SKM-1 treated with dmso at 0.1 percent for 144 hours (cell line): ENCODE results near the gene LRCH1.

ENCODE experiments used
- DNase-seq: peaks from one replicate; lab custom pipeline; 2025; ENCODE audit not compliant: unreplicated experiment; lab: John Stamatoyannopoulos, UW

The LRCH1 gene

DNA sequence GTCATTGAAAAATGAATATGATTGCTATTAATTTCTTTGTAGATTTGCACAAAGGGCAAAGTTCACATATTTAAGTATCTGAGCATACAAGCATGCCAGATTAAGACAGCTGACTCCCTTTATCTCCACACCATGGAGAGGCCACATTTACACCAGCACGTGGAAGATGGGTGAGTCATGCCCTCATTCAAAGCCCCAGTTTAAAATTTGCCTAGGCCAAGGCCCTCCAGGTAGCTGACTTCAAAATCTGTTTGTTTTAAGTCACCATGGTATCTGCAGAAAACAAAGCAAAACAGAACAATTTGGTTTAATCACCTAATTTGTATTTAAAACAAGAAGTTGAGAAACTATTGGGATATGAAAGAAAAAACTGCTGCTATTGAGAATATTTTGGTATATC is 134.8 kb downstream of the LRCH1 start:
- DNase-seq = no peak

DNA sequence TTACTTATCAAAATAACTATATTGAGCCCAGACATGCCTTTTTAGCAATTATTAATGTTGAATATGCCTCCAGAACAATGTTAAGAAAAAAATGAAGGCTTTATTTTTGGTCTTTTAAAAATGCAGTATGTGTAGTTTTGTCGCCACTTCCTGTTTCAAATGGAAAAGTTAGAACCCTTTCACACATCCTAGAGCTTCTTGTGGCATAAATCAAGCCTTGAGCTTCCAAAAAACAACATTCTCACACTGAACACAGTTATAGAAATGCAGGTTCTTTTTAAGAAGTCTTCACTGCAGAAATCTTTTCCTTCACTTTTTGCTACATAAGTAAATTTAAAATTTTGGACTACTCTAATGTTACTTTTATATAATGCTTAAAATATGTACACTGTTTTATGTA is 135.3 kb downstream of the LRCH1 start:
- DNase-seq = no peak

GRCh38 chr13:46698014-46698413 is 145.0 kb downstream of the LRCH1 start:
- DNase-seq = no peak

DNA sequence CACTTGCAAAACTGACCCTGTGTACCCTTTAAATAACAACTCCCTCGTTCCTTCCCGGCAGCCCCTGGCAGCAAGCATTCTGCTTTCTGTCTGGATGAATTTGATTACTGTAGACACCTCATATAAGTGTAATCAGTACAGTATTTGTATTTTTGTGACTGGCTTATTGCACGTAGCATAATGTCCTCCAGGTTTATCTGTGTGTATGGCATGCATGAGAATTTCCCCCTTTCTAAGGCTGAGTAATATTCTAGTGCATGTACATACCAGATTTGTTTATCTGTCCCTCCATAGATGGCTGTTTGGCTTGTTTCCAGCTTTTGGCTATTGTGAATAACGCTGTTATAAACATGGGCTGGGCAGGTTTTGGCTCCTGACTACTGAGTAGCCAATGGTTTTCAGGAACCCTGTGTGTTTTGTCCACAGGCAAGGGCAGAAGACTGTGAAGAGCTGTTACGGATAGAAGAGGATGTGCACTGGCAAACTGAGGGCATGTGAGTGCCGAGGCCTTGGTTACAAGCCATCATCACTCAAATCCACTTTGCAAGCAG is 146.0 kb downstream of the LRCH1 start:
- no peak for DNase-seq

- no peak for DNase-seq
Observed at GRCh38 chr13:46712524-46712923, 159.6 kb downstream of the LRCH1 start.

GRCh38 chr13:46715363-46715762 is 162.4 kb downstream of the LRCH1 start:
- no peak for DNase-seq

- DNase-seq = no peak
Observed at GRCh38 chr13:46716821-46717220, 163.9 kb downstream of the LRCH1 start.

- DNase-seq = no peak
Observed at GRCh38 chr13:46717275-46717674, 164.3 kb downstream of the LRCH1 start.

GRCh38 chr13:46717856-46718255 is 164.9 kb downstream of the LRCH1 start:
- peak; percentile 31 for DNase-seq

- no peak for DNase-seq
Observed at GRCh38 chr13:46720189-46720588, 167.2 kb downstream of the LRCH1 start.

- peak; percentile 8 for DNase-seq
Observed at GRCh38 chr13:46721054-46721453, 168.1 kb downstream of the LRCH1 start.

DNA sequence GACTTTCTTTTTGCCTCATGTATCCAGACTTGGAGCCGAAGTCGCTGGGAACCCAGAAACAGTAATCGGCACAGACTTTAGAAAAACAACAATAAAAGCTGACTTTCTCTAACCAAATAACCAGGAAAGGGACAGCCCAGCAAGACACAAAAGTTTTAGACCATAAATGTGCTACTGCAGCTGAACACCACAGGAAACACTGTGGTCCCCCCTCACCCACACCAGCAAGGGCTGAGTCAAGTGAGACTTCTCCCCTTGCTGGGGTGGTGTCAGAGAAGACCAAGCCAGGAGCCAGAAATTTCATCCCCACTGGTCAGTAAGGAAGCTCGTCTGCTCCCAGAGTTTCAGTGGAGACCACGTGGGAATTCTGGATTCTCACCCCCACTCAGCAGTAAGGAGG is 173.4 kb downstream of the LRCH1 start:
- no peak for DNase-seq

GRCh38 chr13:46728777-46729176 is 175.8 kb downstream of the LRCH1 start:
- DNase-seq = peak; percentile 9

- DNase-seq = no peak
Observed at GRCh38 chr13:46731535-46731934, 178.6 kb downstream of the LRCH1 start.

DNA sequence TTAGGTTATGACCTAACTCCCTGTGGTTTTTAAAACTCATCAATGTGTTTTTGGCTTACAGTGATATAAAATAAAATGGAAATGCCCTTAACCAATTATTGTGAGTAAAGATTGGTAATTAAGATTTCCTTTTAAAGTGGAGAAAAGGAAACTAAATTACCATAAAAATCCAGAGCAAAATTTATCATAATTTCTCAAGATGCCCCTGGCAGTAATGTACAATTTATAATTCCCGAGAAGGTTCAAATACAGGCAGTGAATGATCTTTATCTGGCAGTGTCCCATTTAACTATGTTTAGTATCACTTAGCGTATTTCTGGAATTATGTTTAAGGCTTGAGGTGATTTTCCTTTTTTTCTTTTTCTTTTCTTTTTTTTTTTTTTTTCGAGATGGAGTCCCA is 182.5 kb downstream of the LRCH1 start:
- DNase-seq = no peak

DNA sequence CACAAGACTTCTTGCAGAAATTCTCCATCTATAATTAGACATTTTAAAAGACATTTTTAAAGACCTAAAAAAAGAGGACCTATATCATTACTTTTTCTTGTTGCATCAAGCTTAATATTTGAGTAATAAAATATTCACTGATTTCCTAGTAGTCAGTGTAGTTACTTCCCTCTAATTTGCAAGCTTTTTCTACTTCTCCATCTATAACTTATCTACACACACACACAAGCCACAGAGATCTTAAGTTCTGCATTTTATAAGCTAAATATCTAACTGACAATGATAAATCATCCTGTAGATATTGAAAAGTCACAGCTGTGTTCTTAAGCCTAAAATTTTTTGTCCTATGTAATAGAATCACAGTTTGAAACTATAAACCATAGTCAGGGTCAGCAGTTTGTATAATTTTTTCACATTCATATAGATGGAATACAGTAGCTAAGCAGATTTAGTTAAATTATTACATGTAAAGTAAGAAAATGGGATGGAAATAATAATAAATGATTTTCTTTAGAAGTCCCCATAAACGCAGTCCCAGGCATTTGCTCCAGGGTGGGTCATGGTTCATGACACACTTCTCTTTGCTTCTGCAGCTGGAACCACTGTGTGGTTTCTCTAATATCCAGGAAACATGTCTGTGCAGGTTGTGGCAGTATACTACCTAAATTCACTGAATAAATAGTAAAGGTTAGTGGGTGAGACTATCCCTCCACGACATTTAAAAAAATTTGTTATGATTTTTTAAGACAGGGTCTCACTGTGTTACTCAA is 183.8 kb downstream of the LRCH1 start:
- DNase-seq = peak; percentile 25

GRCh38 chr13:46738055-46738454 is 185.1 kb downstream of the LRCH1 start:
- DNase-seq = no peak

- DNase-seq = no peak
Observed at GRCh38 chr13:46738766-46739165, 185.8 kb downstream of the LRCH1 start.

DNA sequence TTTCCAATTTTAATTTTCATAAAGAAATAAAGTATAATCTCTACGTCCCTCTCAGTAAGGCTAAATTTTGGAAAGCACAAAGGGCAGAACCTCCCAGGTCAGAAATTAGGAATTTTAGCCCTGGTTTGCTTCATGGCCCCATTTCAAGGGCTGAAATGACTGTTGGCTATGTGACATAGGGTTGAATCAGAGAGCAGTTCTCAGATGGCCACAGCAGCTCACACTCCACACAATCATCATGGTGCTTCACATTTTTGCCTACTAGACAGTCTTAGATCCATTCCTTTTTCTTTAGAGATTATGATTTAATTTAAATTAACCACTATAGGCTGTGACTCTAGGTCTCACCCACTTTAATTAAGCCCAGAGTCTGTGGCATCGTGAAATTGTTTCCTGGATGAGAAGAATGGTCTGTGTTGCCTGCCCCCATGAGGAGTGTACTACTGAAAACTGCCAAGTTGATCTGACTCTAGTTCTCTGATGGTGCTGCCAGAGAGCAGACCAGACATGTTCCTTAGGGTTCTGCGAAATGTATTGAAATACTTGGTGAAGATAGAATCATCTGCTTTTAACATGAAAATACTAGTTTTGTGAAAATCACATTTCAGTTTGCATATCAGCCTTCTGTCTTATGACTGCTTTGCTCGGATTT is 186.6 kb downstream of the LRCH1 start:
- DNase-seq = no peak

- DNase-seq = no peak
Observed at GRCh38 chr13:46743191-46743590, 190.2 kb downstream of the LRCH1 start.

DNA sequence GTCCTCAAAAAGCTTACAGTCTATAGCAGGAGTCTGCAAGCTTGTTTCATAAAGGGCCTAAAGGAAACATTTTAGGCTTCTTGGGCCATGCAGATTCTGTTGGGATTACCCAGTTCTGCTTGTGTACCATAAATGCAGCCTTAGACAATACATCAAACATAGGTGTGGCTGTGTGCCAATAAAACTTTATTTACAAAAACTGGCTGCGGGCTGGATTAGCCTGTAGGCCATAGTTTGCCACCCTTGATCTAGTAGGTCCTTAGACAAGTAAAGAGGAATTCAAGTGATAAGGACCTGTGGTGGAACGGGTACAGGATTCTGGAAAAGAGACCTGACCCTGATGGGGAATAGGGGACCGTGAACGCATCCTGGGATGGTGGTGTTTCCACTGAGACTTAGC is 192.1 kb downstream of the LRCH1 start:
- no peak for DNase-seq

DNA sequence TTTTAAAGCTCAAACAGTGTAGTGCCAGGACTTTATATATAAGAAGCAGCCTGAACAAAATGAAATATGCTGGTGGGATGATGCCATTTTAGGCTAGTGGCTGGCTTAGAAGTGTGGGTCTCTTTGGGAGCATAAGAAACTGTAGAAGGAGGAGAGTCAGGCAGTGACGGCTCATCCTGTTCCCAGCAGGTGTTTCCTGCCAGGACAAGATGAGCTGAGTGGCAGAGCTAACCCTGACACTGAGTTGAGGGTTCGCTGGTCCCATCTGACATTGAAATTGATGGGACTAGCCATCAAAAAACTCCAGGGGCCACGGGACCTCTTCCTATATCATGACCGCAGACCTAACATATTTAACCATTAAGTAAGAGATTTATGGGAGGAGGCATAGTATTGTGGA is 192.7 kb downstream of the LRCH1 start:
- no peak for DNase-seq
